K562 (cell line): Measurements from ENCODE around the gene ZSWIM1. TPM values are rescaled to one million over a fixed set of nuclear protein-coding genes. Genes with fewer than 3 reads are reported as not detected.

Source experiments
- FOXP1 ChIP-seq: sonication (generic); formaldehyde crosslinking; IDR thresholded peaks from 2 replicates; pipeline ENCODE4 v1.8.0; 2022; ENCODE audit warnings: mild to moderate bottlenecking, missing genetic modification reagents
- HDAC3 ChIP-seq: fragments of 450-650 bp; IDR thresholded peaks from 2 replicates; pipeline ENCODE4 v1.6.1; 2018; ENCODE audit warnings: borderline replicate concordance, mild to moderate bottlenecking, moderate library complexity; ENCODE audit not compliant: partially characterized antibody
- HDAC6 ChIP-seq: IDR thresholded peaks from 2 replicates; pipeline ENCODE4 v1.6.1; 2012; ENCODE audit warnings: low read depth, mild to moderate bottlenecking, control low read depth, inconsistent platforms, low read length, moderate library complexity
- KAT8 ChIP-seq: fragments of 450-650 bp; IDR thresholded peaks from 2 replicates; pipeline ENCODE4 v1.6.1; 2016; ENCODE audit warnings: low read depth, mild to moderate bottlenecking
- MEF2D ChIP-seq: conservative IDR thresholded peaks from 2 replicates; pipeline ENCODE4 v1.6.1; 2016; ENCODE audit warnings: low read depth, missing genetic modification characterization, missing compliant biosample characterization
- NR3C1 ChIP-seq: sonication (generic); formaldehyde crosslinking; IDR thresholded peaks from 2 replicates; pipeline ENCODE4 v1.8.1; 2022; ENCODE audit warnings: missing genetic modification reagents
- POLR2AphosphoS2 ChIP-seq: IDR thresholded peaks from 2 replicates; pipeline ENCODE4 v1.6.1; 2012; ENCODE audit warnings: low read length, improper control_type of control experiment
- RBM14 ChIP-seq: fragments of 200-400 bp; formaldehyde crosslinking; IDR thresholded peaks from 2 replicates; pipeline ENCODE4 v1.6.1; 2018; ENCODE audit warnings: low read depth, mild to moderate bottlenecking, low read length, moderate library complexity, borderline replicate concordance; ENCODE audit not compliant: insufficient read depth
- SLC30A9 ChIP-seq: fragments of 250-450 bp; sonication (Bioruptor Pico); IDR thresholded peaks from 2 replicates; pipeline ENCODE4 v1.8.0; 2022; ENCODE audit warnings: mild to moderate bottlenecking, moderate library complexity
- XRCC4 ChIP-seq: IDR thresholded peaks from one replicate; pipeline ENCODE4 v1.6.1; 2011; ENCODE audit not compliant: insufficient read depth, insufficient read length; ENCODE audit errors: extremely low read depth
- ZBTB7A ChIP-seq: IDR thresholded peaks from 2 replicates; pipeline ENCODE4 v1.6.1; 2011; ENCODE audit warnings: low read depth, mild to moderate bottlenecking, low read length, moderate library complexity, borderline replicate concordance; ENCODE audit not compliant: control insufficient read depth
- ZBTB8A ChIP-seq: fragments of 450-650 bp; IDR thresholded peaks from 2 replicates; pipeline ENCODE4 v1.6.1; 2018; ENCODE audit warnings: mild to moderate bottlenecking, moderate library complexity; ENCODE audit not compliant: partially characterized antibody
- ZNF431 ChIP-seq: sonication (generic); formaldehyde crosslinking; IDR thresholded peaks from 2 replicates; pipeline ENCODE4 v1.8.0; 2022; ENCODE audit warnings: mild to moderate bottlenecking, missing genetic modification reagents
- ZNF589 ChIP-seq: fragments of 200-800 bp; sonication (Bioruptor generic); IDR thresholded peaks from 2 replicates; pipeline ENCODE4 v1.6.1; 2016; ENCODE audit warnings: low read depth, missing genetic modification characterization, missing compliant biosample characterization
- polyA plus RNA-seq, 8 experiments: library from polyadenylated mRNA; depleted of rRNA in 4 of 8; stranded (reverse) in 5 of 8; unstranded in 3 of 8; fragments of >200 nt; fragmentation: Nextera tagmentation in 2 of 8; fragmentation: Illumina TruSeq in 1 of 8; extraction: Ambion mirVana in 2 of 8; extraction: Trizol in 1 of 8; gene quantifications; 2 replicates each; pipeline versions ENCODE4 v1.2.1 to v1.2.3, GENCODE V29; 2011 to 2014; ENCODE audit warnings: inconsistent platforms in 1 of 8, missing spikeins in 1 of 8
- total RNA-seq, 7 experiments: library from RNA; depleted of rRNA in 6 of 7; stranded (reverse); fragments of >200 nt in 6 of 7; fragmentation: Illumina TruSeq in 2 of 7; extraction: Trizol in 2 of 7; gene quantifications; 2 replicates each; pipeline versions ENCODE4 v1.2.1 to v1.2.3, GENCODE V29; 2011 to 2021; ENCODE audit warnings: low replicate concordance in 1 of 7
- TF ChIP-seq, protein P1 (sequence below): fragments of 250-450 bp; sonication (Bioruptor Pico); IDR thresholded peaks from 2 replicates; pipeline ENCODE4 v1.4.0; 2020
- TF ChIP-seq, protein P2 (sequence below), 2 experiments: fragments of 450-650 bp; formaldehyde crosslinking in 1 of 2; IDR thresholded peaks; 2 replicates each; pipeline versions ENCODE4 v1.4.0 to v1.6.1; 2014 to 2020; ENCODE audit warnings: mild to moderate bottlenecking in 2 of 2, borderline replicate concordance in 1 of 2, low read depth in 1 of 2
- TF ChIP-seq, protein P3 (sequence below): fragments of 250-450 bp; sonication (Bioruptor Pico); IDR thresholded peaks from 2 replicates; pipeline ENCODE4 v1.5.0; 2021

The ZSWIM1 gene
- total and polyA plus RNA-seq, 9 of the 15 experiments (the other 6 are each of a cell fraction or from before 2014, with no cell fraction given) = 2.5 to 15.6 (median 9.5) TPM

DNA sequence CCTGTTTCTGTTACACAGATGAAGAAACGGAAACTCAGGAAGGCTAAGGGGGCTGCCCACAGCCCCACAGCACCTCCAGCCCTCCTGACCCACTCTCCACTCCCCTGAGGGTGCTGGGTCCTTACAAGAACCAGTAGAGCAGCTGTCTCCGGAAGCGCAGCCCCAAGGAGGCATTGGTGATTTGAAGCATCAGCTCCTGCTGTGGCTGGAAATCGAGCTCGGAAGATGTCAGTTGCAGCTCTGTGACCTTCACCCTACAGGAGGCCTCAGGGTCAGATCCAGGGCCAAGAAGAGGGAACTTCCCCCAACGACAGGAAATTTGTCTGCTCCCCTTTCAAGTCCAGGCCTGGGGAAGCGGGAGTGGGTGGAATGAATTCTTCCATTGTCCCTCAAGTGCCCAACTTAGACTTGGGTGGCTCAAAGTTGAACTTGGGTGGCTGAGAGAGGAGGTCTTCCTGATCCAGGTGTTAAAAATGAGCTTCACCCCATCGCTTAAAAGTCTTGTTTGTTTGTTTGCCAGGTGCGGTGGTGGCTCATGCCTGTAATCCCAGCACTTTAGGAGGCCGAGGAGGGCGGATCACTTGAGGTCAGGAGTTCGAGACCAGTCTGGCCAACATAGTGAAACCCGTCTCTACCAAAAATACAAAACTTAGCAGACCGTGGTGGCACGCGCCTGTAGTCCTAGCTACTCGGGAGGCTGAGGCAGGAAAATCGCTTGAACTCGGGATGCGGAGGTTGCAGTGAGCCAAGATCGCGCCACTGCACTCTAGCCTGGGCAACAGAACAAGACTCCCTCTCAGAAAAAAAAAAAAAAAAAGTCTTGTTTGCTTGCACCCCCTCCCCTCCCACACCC, 29.0 kb downstream of the ZSWIM1 start (continued):
- 0 out of 2 replicates have a peak, but pooled peaks have one; percentile 24 for TF ChIP-seq MEF2D (tag)
- no peak for TF ChIP-seq XRCC4
- TF ChIP-seq HDAC6 = no peak
- TF ChIP-seq SLC30A9 (CRISPR knock-in tag) = no peak
- no peak for TF ChIP-seq ZNF431 (CRISPR knock-in tag)
- no peak for TF ChIP-seq HDAC3
- no peak for TF ChIP-seq NR3C1
- no peak for TF ChIP-seq POLR2AphosphoS2
- no peak for TF ChIP-seq FOXP1 (CRISPR knock-in tag)
- TF ChIP-seq, protein P1, sequence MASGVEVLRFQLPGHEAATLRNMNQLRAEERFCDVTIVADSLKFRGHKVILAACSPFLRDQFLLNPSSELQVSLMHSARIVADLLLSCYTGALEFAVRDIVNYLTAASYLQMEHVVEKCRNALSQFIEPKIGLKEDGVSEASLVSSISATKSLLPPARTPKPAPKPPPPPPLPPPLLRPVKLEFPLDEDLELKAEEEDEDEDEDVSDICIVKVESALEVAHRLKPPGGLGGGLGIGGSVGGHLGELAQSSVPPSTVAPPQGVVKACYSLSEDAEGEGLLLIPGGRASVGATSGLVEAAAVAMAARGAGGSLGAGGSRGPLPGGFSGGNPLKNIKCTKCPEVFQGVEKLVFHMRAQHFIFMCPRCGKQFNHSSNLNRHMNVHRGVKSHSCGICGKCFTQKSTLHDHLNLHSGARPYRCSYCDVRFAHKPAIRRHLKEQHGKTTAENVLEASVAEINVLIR = no peak
- TF ChIP-seq ZBTB8A = no peak
- TF ChIP-seq, protein P2, sequence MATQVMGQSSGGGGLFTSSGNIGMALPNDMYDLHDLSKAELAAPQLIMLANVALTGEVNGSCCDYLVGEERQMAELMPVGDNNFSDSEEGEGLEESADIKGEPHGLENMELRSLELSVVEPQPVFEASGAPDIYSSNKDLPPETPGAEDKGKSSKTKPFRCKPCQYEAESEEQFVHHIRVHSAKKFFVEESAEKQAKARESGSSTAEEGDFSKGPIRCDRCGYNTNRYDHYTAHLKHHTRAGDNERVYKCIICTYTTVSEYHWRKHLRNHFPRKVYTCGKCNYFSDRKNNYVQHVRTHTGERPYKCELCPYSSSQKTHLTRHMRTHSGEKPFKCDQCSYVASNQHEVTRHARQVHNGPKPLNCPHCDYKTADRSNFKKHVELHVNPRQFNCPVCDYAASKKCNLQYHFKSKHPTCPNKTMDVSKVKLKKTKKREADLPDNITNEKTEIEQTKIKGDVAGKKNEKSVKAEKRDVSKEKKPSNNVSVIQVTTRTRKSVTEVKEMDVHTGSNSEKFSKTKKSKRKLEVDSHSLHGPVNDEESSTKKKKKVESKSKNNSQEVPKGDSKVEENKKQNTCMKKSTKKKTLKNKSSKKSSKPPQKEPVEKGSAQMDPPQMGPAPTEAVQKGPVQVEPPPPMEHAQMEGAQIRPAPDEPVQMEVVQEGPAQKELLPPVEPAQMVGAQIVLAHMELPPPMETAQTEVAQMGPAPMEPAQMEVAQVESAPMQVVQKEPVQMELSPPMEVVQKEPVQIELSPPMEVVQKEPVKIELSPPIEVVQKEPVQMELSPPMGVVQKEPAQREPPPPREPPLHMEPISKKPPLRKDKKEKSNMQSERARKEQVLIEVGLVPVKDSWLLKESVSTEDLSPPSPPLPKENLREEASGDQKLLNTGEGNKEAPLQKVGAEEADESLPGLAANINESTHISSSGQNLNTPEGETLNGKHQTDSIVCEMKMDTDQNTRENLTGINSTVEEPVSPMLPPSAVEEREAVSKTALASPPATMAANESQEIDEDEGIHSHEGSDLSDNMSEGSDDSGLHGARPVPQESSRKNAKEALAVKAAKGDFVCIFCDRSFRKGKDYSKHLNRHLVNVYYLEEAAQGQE (IDR thresholded peaks at IDR 0.05; ENCODE audit: borderline replicate concordance) = no peak
- TF ChIP-seq, protein P2 (CRISPR knock-in tag; IDR thresholded peaks at IDR 0.05; ENCODE audit: low read depth) = no peak
- no peak for TF ChIP-seq ZNF589
- 0 out of 2 replicates have a peak, but pooled peaks have one; percentile 39 for TF ChIP-seq ZBTB7A
- no peak for TF ChIP-seq RBM14
- TF ChIP-seq, protein P3, sequence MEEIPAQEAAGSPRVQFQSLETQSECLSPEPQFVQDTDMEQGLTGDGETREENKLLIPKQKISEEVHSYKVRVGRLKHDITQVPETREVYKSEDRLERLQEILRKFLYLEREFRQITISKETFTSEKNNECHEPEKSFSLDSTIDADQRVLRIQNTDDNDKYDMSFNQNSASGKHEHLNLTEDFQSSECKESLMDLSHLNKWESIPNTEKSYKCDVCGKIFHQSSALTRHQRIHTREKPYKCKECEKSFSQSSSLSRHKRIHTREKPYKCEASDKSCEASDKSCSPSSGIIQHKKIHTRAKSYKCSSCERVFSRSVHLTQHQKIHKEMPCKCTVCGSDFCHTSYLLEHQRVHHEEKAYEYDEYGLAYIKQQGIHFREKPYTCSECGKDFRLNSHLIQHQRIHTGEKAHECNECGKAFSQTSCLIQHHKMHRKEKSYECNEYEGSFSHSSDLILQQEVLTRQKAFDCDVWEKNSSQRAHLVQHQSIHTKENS = no peak
- no peak for TF ChIP-seq KAT8
